ENCODE measurements around the gene RPS6KA2.

RPS6KA2 gene

GRCh38 chr6:166633732-166634535 lies 6.9 kb upstream of the RPS6KA2 start:
- DNase-seq: no peak

- DNase-seq: no peak
Observed at GRCh38 chr6:166632731-166633130, 5.7 kb upstream of the RPS6KA2 start.

GRCh38 chr6:166630462-166630861 lies 3.4 kb upstream of the RPS6KA2 start:
- no peak for DNase-seq

- no peak for DNase-seq
Observed at GRCh38 chr6:166629628-166630027, 2.6 kb upstream of the RPS6KA2 start.

- DNase-seq: peak; percentile 60 to 62
Observed at GRCh38 chr6:166627875-166628801, 1.1 kb upstream of the RPS6KA2 start.

- peak; percentile 23 to 40 for DNase-seq
Observed at GRCh38 chr6:166626177-166627032, 646 bp downstream of the RPS6KA2 start.

- DNase-seq: no peak
Observed at GRCh38 chr6:166625356-166625755, 1.7 kb downstream of the RPS6KA2 start.

GRCh38 chr6:166624275-166624674 lies 2.8 kb downstream of the RPS6KA2 start:
- no peak for DNase-seq

- no peak for DNase-seq
Observed at GRCh38 chr6:166623318-166623717, 3.7 kb downstream of the RPS6KA2 start.

GRCh38 chr6:166621114-166621540 lies 5.9 kb downstream of the RPS6KA2 start:
- DNase-seq: no peak

GRCh38 chr6:166620478-166621113 lies 6.5 kb downstream of the RPS6KA2 start:
- no peak for DNase-seq

- DNase-seq: no peak
Observed at GRCh38 chr6:166619912-166620311, 7.1 kb downstream of the RPS6KA2 start.

GRCh38 chr6:166618866-166619761 lies 7.9 kb downstream of the RPS6KA2 start:
- DNase-seq: no peak

GRCh38 chr6:166618251-166618650 lies 8.8 kb downstream of the RPS6KA2 start:
- DNase-seq: no peak

GRCh38 chr6:166617359-166617758 lies 9.7 kb downstream of the RPS6KA2 start:
- no peak for DNase-seq

- no peak for DNase-seq
Observed at GRCh38 chr6:166616261-166617238, 10.5 kb downstream of the RPS6KA2 start.

- DNase-seq: no peak
Observed at GRCh38 chr6:166615059-166615770, 11.8 kb downstream of the RPS6KA2 start.

GRCh38 chr6:166614589-166614988 lies 12.5 kb downstream of the RPS6KA2 start:
- no peak for DNase-seq

GRCh38 chr6:166614171-166614583 lies 12.9 kb downstream of the RPS6KA2 start:
- DNase-seq: no peak

Data from stimulated activated CD4-positive, alpha-beta T cell treated with anti-CD3 and anti-CD28 coated beads, Interleukin-2, amount 100 ng/mL, for 24 hours (primary cell).